K562 (cell line): ENCODE data around the gene TRAF7. TPM values are rescaled to one million over a fixed set of nuclear protein-coding genes. Genes with fewer than 3 reads are reported as not detected.

Experiments used
- ATAC-seq: fragments of 200-7000 bp; cut with Tn5 transposase; 3 replicates; pipeline ENCODE4 v1.9.1; 2020; ENCODE audit warnings: moderate library complexity
- BruUV-seq: library from RNA; stranded (reverse); fragments of 400-500 nt; replicated peaks from 2 replicates; lab custom pipeline; 2021; lab: Mats Ljungman, UMichigan
- CTCF ChIA-PET: fragments of 300-600 bp; formaldehyde crosslinking; extraction: SDS; loops from one replicate; lab custom pipeline; 2021; ENCODE audit warnings: low intra/inter-chr PET ratio; lab: Yijun Ruan, JAX
- POLR2A ChIA-PET: fragments of 300-600, 350-650 bp; sonication (Branson Sonifier 250); formaldehyde crosslinking; extraction: SDS; loops from one replicate; lab custom pipeline; 2021; ENCODE audit warnings: antibody characterized with exemption, inconsistent platforms; lab: Yijun Ruan, JAX
- DNase-seq, 4 experiments: peaks; one replicate each; pipeline versions ENCODE4 v3.0.0 to v3.0.0-alpha.2; 2011 to 2018; ENCODE audit warnings: low spot score in 3 of 4, mixed read lengths in 3 of 4; ENCODE audit errors: extremely low read depth in 1 of 4
- FAIRE-seq: peaks from 2 replicates; lab custom pipeline; 2011; peaks lifted over from hg19 to GRCh38; lab: Jason Lieb, UNC
- H2AFZ ChIP-seq: 2 replicates; pipeline ENCODE4 v1.6.0; 2011; ENCODE audit warnings: low read depth, low read length, control low read depth, inconsistent platforms
- H3K27ac ChIP-seq: fragments of 200-600 bp; 3 replicates; pipeline ENCODE4 v1.8.0; 2011; ENCODE audit warnings: low read depth, mild to moderate bottlenecking, control low read depth, inconsistent platforms, low read length, moderate library complexity, mixed read lengths; ENCODE audit errors: extremely low read depth
- H3K27me3 ChIP-seq, 2 experiments: fragments of 300-600 bp in 1 of 2; 2 replicates in 1 of 2; 3 replicates in 1 of 2; pipeline versions ENCODE4 v1.6.0 to v1.8.0; 2011; ENCODE audit warnings: inconsistent platforms in 2 of 2, low read length in 2 of 2, mild to moderate bottlenecking in 1 of 2, mixed read lengths in 1 of 2, moderate library complexity in 1 of 2; ENCODE audit not compliant: control insufficient read depth in 2 of 2, insufficient read depth in 2 of 2
- H3K36me3 ChIP-seq: fragments of 300-600 bp; 3 replicates; pipeline ENCODE4 v1.8.0; 2011; ENCODE audit warnings: mild to moderate bottlenecking, low read length, inconsistent platforms; ENCODE audit not compliant: control insufficient read depth, insufficient read depth
- H3K4me1 ChIP-seq, 2 experiments: fragments of 200-600 bp in 1 of 2; replicated peaks in 1 of 2; 2 replicates in 1 of 2; 3 replicates in 1 of 2; pipeline versions ENCODE4 v1.5.1 to v1.8.0; 2011; ENCODE audit warnings: inconsistent platforms in 2 of 2, low read length in 2 of 2, mild to moderate bottlenecking in 1 of 2, mixed read lengths in 1 of 2, moderate library complexity in 1 of 2; ENCODE audit not compliant: control insufficient read depth in 2 of 2, insufficient read depth in 2 of 2
- H3K4me2 ChIP-seq: 2 replicates; pipeline ENCODE4 v1.6.1; 2011; ENCODE audit warnings: low read length, control low read depth, inconsistent platforms, mixed read lengths; ENCODE audit not compliant: insufficient read depth
- H3K4me3 ChIP-seq: fragments of 200-600 bp; sonication (generic), shearing (Covaris generic); 2 replicates; pipeline ENCODE4 v1.5.1; 2016; ENCODE audit warnings: control low read depth, inconsistent platforms
- H3K79me2 ChIP-seq: fragments of 200-600 bp; 3 replicates; pipeline ENCODE4 v1.8.0; 2011; ENCODE audit warnings: low read length, inconsistent platforms; ENCODE audit not compliant: control insufficient read depth, insufficient read depth
- H3K9ac ChIP-seq, 2 experiments: 2 replicates each; pipeline versions ENCODE4 v1.6.0 to v1.6.1; 2011; ENCODE audit warnings: low read depth in 2 of 2, low read length in 2 of 2, control low read depth in 1 of 2, inconsistent platforms in 1 of 2, mild to moderate bottlenecking in 1 of 2, mixed read lengths in 1 of 2; ENCODE audit not compliant: insufficient read depth in 1 of 2
- H3K9me1 ChIP-seq: one replicate; pipeline ENCODE4 v1.6.0; 2011; ENCODE audit warnings: inconsistent platforms, mild to moderate bottlenecking, low read length, moderate library complexity; ENCODE audit not compliant: control insufficient read depth, insufficient read depth
- H3K9me3 ChIP-seq: replicated peaks from 2 replicates; pipeline ENCODE4 v1.5.1; 2011; ENCODE audit warnings: low read depth, low read length, inconsistent platforms; ENCODE audit not compliant: control insufficient read depth, insufficient read depth
- H4K20me1 ChIP-seq: replicated peaks from 2 replicates; pipeline ENCODE4 v1.6.1; 2011; ENCODE audit warnings: low read length, inconsistent platforms, mixed read lengths; ENCODE audit not compliant: control insufficient read depth, insufficient read depth
- FOSL1 ChIP-seq: fragments of 200-800 bp; sonication (Bioruptor generic); conservative IDR thresholded peaks from 2 replicates; pipeline ENCODE4 v1.6.1; 2016; ENCODE audit warnings: missing genetic modification characterization, missing compliant biosample characterization
- MITF ChIP-seq: IDR thresholded peaks from 2 replicates; pipeline ENCODE4 v1.6.1; 2014; ENCODE audit warnings: antibody characterized with exemption
- SNRNP70 ChIP-seq: fragments of 200-400 bp; formaldehyde crosslinking; optimal IDR thresholded peaks from 2 replicates; pipeline ENCODE3; 2017; ENCODE audit warnings: low read depth, low read length
- WGBS: fragments of 100-300 bp; shearing (Covaris generic); methylation state at CpG from one replicate; pipeline ENCODE4 v1.1.6; 2016; ENCODE audit warnings: low coverage, mixed read lengths; ENCODE audit not compliant: insufficient coverage; ENCODE audit errors: missing lambda C conversion rate; 5-methylcytosine and 5-hydroxymethylcytosine counted together
- in situ Hi-C: fragments of 300-500 bp; cut with MboI; formaldehyde crosslinking; loops from 4 replicates; pipeline ENCODE4 v1.15.0; 2018; ENCODE audit warnings: inconsistent platforms, mixed read lengths
- intact Hi-C: fragments of 100-400 bp; cut with micrococcal nuclease; formaldehyde crosslinking; loops from 2 replicates; pipeline ENCODE4 v1.14.2; 2022
- polyA plus RNA-seq, 8 experiments: library from polyadenylated mRNA; depleted of rRNA in 4 of 8; stranded (reverse) in 5 of 8; unstranded in 3 of 8; fragments of >200 nt; fragmentation: Nextera tagmentation in 2 of 8; fragmentation: Illumina TruSeq in 1 of 8; extraction: Ambion mirVana in 2 of 8; extraction: Trizol in 1 of 8; gene quantifications; 2 replicates each; pipeline versions ENCODE4 v1.2.1 to v1.2.3, GENCODE V29; 2011 to 2014; ENCODE audit warnings: inconsistent platforms in 1 of 8, missing spikeins in 1 of 8
- total RNA-seq, 7 experiments: library from RNA; depleted of rRNA in 6 of 7; stranded (reverse); fragments of >200 nt in 6 of 7; fragmentation: Illumina TruSeq in 2 of 7; extraction: Trizol in 2 of 7; gene quantifications; 2 replicates each; pipeline versions ENCODE4 v1.2.1 to v1.2.3, GENCODE V29; 2011 to 2021; ENCODE audit warnings: low replicate concordance in 1 of 7
- TF ChIP-seq, protein P1 (sequence below): IDR thresholded peaks from 2 replicates; pipeline ENCODE4 v1.6.1; 2011; ENCODE audit warnings: borderline replicate concordance, low read depth, mild to moderate bottlenecking, moderate library complexity, low read length; ENCODE audit not compliant: insufficient read depth, poor library complexity, severe bottlenecking

TRAF7 gene
- total and polyA plus RNA-seq, 9 of the 15 experiments (the other 6 are each of a cell fraction or from before 2014, with no cell fraction given) = 1.1 to 113 (median 41.6) TPM

DNA sequence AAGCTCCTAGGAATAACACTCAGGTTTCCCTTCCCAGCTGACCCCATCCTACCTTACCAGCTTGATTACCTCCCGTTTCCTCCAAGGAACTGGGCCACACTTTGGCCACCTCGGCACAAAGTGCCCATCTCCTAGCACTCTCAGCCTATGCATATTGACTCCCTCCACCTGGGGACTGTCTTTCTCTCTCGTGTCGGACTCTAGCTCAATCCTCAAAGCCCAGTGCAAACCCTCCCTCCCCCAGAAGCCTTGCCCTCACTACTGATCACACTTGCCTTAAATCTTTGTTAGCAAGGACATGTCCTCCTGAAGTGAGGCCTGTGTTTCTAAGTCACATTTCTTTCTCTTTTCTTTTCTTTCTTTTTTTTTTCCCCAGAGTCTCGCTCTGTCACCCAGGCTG, 9.7 kb upstream of the TRAF7 start:
- H3K9me1 ChIP-seq = peaks cover 10% of the 10 kb centered on the region
- intact Hi-C loops = no loop called here
- H3K36me3 ChIP-seq = no peaks in the 10 kb centered on the region
- TF ChIP-seq MITF = no peak
- 0 out of 3 replicates have a peak, but pooled peaks cover under 1% of the 10 kb centered on the region for H3K79me2 ChIP-seq
- ChIA-PET POLR2A (interaction anchor here (0.6 to 5.3 kb wide), 5 partner anchors 9 to 363 kb away, joined by 3 to 77 read pairs (median 3); partner anchors contain the start of genes NUBP2, SPSB3 and TRAF7), CTCF (no interaction called here)
- peaks cover 18% of the 10 kb centered on the region for H4K20me1 ChIP-seq
- H3K4me3 ChIP-seq = no peak overlapping the region
- in situ Hi-C loops = loop anchor here (10.0 kb wide), 1 partner anchor 61 kb away; no protein-coding TSS in a partner anchor
- BruUV-seq = no TSS peak
- no peaks in the 10 kb centered on the region for H3K27me3 ChIP-seq
- peaks cover 27 to 57% of the 10 kb centered on the region in 2 experiments for H3K4me1 ChIP-seq
- no peaks in the 10 kb centered on the region for H3K9me3 ChIP-seq
- no peak overlapping the region for H2AFZ ChIP-seq
- DNase-seq = no peak
- no peak for FAIRE-seq
- 41% methylated on average over 5 of the region's 5 CpGs for WGBS
- ATAC-seq = no peak
- no peak overlapping the region for H3K27ac ChIP-seq
- H3K9ac ChIP-seq = no peak overlapping the region
- H3K4me2 ChIP-seq = no peak overlapping the region

GRCh38 chr16:2147378-2147777, 8.2 kb upstream of the TRAF7 start:
- H4K20me1 ChIP-seq = peaks cover 30% of the 10 kb centered on the region
- no peak overlapping the region for H3K4me2 ChIP-seq
- no peak overlapping the region for H3K27ac ChIP-seq
- no peaks in the 10 kb centered on the region for H3K27me3 ChIP-seq
- WGBS = 52% methylated on average over 6 of the region's 6 CpGs
- ChIA-PET POLR2A (interaction anchor here (0.6 to 5.3 kb wide), 6 partner anchors 8 to 186 kb away, joined by 3 to 77 read pairs (median 4); partner anchors contain the start of genes RPS2 and TRAF7), CTCF (no interaction called here)
- in situ Hi-C loops = loop anchor here (10.0 kb wide), 1 partner anchor 63 kb away; no protein-coding TSS in a partner anchor
- no peak overlapping the region for H2AFZ ChIP-seq
- DNase-seq (no peak), ATAC-seq (no peak), FAIRE-seq (no peak)
- H3K4me1 ChIP-seq = peaks cover 37 to 68% of the 10 kb centered on the region in 2 experiments
- no peak overlapping the region for H3K4me3 ChIP-seq
- no TSS peak for BruUV-seq
- no peak overlapping the region for H3K9ac ChIP-seq
- peaks cover 21% of the 10 kb centered on the region for H3K9me1 ChIP-seq
- TF ChIP-seq SNRNP70 = no peak
- TF ChIP-seq, protein P1, sequence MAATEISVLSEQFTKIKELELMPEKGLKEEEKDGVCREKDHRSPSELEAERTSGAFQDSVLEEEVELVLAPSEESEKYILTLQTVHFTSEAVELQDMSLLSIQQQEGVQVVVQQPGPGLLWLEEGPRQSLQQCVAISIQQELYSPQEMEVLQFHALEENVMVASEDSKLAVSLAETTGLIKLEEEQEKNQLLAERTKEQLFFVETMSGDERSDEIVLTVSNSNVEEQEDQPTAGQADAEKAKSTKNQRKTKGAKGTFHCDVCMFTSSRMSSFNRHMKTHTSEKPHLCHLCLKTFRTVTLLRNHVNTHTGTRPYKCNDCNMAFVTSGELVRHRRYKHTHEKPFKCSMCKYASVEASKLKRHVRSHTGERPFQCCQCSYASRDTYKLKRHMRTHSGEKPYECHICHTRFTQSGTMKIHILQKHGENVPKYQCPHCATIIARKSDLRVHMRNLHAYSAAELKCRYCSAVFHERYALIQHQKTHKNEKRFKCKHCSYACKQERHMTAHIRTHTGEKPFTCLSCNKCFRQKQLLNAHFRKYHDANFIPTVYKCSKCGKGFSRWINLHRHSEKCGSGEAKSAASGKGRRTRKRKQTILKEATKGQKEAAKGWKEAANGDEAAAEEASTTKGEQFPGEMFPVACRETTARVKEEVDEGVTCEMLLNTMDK = no peak
- no peak for TF ChIP-seq FOSL1 (tag)
- peaks cover 16% of the 10 kb centered on the region for H3K79me2 ChIP-seq
- intact Hi-C loops = no loop called here
- H3K36me3 ChIP-seq = peaks cover 14% of the 10 kb centered on the region; the same call in 2 of the 3 replicates
- no peaks in the 10 kb centered on the region for H3K9me3 ChIP-seq
